ENCODE data around the gene SOX1.

The SOX1 gene

GRCh38 chr13:112068540-112069060, 1.7 kb downstream of the SOX1 start:
- H3K4me2 ChIP-seq (ENCODE audit: low read depth, low read length): no peak overlapping the region
- no peak overlapping the region for H3K4me3 ChIP-seq (ENCODE audit: low read length)
- no peaks in the 10 kb centered on the region for H4K20me1 ChIP-seq (ENCODE audit: insufficient read depth, low read length)
- H3K27me3 ChIP-seq (replicated peaks; ENCODE audit: insufficient read depth, low read length): no peaks in the 10 kb centered on the region
- no peak overlapping the region for H3K27ac ChIP-seq (ENCODE audit: low read length)
- TF ChIP-seq EZH2 (optimal IDR thresholded peaks at IDR 0.05; ENCODE audit: low read depth, low read length) (no peak), EZH2phosphoT487 (IDR thresholded peaks at IDR 0.05; ENCODE audit: low read length) (no peak), CTCF (IDR thresholded peaks at IDR 0.05; ENCODE audit: low read length) (no peak)
- H2AFZ ChIP-seq (ENCODE audit: low read length): no peak overlapping the region
- H3K4me1 ChIP-seq (ENCODE audit: low read length): no peaks in the 10 kb centered on the region
- no peaks in the 10 kb centered on the region for H3K9me2 ChIP-seq (replicated peaks; ENCODE audit: insufficient read depth, low read length)
- H3K79me2 ChIP-seq (ENCODE audit: low read length): no peaks in the 10 kb centered on the region
- H3K36me3 ChIP-seq (replicated peaks; ENCODE audit: insufficient read depth, low read length): no peaks in the 10 kb centered on the region
- no peak overlapping the region for H3K9ac ChIP-seq (ENCODE audit: low read length)
- no peaks in the 10 kb centered on the region for H3F3A ChIP-seq (ENCODE audit: insufficient read depth, low read length)
- no peak for DNase-seq
- H3K9me3 ChIP-seq (replicated peaks; ENCODE audit: insufficient read depth, low read length): no peaks in the 10 kb centered on the region

DNA sequence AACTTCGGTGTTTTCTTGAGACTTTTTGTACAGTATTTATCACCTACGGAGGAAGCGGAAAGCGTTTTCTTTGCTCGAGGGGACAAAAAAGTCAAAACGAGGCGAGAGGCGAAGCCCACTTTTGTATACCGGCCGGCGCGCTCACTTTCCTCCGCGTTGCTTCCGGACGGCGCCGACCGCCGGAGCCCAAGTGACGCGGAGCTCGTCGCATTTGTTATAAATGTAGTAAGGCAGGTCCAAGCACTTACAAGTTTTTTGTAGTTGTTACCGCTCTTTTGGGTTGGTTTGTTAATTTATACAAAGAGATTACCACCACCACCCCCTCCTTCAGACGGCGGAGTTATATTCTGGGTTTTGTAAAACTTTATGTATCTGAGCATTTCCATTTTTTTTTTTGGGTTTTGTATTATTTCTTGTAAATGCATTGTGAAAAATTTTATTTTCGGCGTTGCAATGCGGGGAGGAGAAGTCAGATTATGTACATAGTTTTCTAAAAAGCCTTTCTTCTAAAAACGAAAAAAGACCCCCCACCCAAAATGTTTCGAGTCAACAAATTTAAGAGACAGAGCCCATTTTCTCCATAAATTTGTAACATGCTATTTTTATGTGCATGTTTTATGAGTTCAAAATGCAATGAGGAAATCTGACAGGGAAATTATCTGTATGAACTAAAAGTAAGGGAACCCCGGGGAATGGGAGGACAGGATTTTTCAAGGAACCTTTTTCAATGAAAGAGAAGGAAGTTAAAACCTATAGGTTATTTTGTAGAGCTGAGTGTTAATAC, 2.3 kb downstream of the SOX1 start:
- H3K4me2 ChIP-seq (ENCODE audit: low read depth, low read length): no peak overlapping the region
- TF ChIP-seq EZH2phosphoT487 (IDR thresholded peaks at IDR 0.05; ENCODE audit: low read length): no peak
- TF ChIP-seq CTCF (IDR thresholded peaks at IDR 0.05; ENCODE audit: low read length): no peak
- no peak for TF ChIP-seq EZH2 (optimal IDR thresholded peaks at IDR 0.05; ENCODE audit: low read depth, low read length)
- H3K4me3 ChIP-seq (ENCODE audit: low read length): no peak overlapping the region
- H3K27me3 ChIP-seq (replicated peaks; ENCODE audit: insufficient read depth, low read length): no peaks in the 10 kb centered on the region
- no peak for DNase-seq
- H3K9ac ChIP-seq (ENCODE audit: low read length): no peak overlapping the region
- H3K36me3 ChIP-seq (replicated peaks; ENCODE audit: insufficient read depth, low read length): no peaks in the 10 kb centered on the region
- H3K27ac ChIP-seq (ENCODE audit: low read length): no peak overlapping the region
- H3K9me3 ChIP-seq (replicated peaks; ENCODE audit: insufficient read depth, low read length): no peaks in the 10 kb centered on the region
- H2AFZ ChIP-seq (ENCODE audit: low read length): no peak overlapping the region
- H3F3A ChIP-seq (ENCODE audit: insufficient read depth, low read length): no peaks in the 10 kb centered on the region
- no peaks in the 10 kb centered on the region for H4K20me1 ChIP-seq (ENCODE audit: insufficient read depth, low read length)
- H3K79me2 ChIP-seq (ENCODE audit: low read length): no peaks in the 10 kb centered on the region
- H3K9me2 ChIP-seq (replicated peaks; ENCODE audit: insufficient read depth, low read length): no peaks in the 10 kb centered on the region
- no peaks in the 10 kb centered on the region for H3K4me1 ChIP-seq (ENCODE audit: low read length)

DNA sequence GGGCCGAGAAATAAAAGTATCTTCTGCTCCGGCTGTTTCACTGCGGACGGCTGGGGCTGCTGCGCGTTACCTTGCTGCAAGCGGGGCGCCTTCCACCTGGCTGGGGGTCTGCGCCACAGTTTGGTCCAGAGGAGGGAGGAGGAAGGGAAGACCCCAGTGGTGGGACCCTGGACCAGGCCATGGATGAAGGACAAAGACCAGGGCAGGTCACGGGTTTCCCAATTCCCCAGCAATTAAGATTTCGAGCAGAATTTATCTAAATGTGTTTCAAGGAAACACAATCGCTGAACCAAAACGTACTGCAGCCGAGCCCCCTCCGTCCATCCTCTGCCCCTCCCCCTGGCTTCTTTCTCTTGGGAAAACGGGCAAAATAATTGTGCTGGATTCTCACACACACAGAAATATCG, 2.9 kb downstream of the SOX1 start:
- no peaks in the 10 kb centered on the region for H3K36me3 ChIP-seq (replicated peaks; ENCODE audit: insufficient read depth, low read length)
- H2AFZ ChIP-seq (ENCODE audit: low read length): no peak overlapping the region
- H3K9ac ChIP-seq (ENCODE audit: low read length): no peak overlapping the region
- H3K4me1 ChIP-seq (ENCODE audit: low read length): no peaks in the 10 kb centered on the region
- no peak overlapping the region for H3K4me3 ChIP-seq (ENCODE audit: low read length)
- no peaks in the 10 kb centered on the region for H3K9me2 ChIP-seq (replicated peaks; ENCODE audit: insufficient read depth, low read length)
- H3F3A ChIP-seq (ENCODE audit: insufficient read depth, low read length): no peaks in the 10 kb centered on the region
- no peaks in the 10 kb centered on the region for H3K79me2 ChIP-seq (ENCODE audit: low read length)
- H3K27ac ChIP-seq (ENCODE audit: low read length): no peak overlapping the region
- H3K9me3 ChIP-seq (replicated peaks; ENCODE audit: insufficient read depth, low read length): no peaks in the 10 kb centered on the region
- H3K4me2 ChIP-seq (ENCODE audit: low read depth, low read length): no peak overlapping the region
- H4K20me1 ChIP-seq (ENCODE audit: insufficient read depth, low read length): no peaks in the 10 kb centered on the region
- H3K27me3 ChIP-seq (replicated peaks; ENCODE audit: insufficient read depth, low read length): no peaks in the 10 kb centered on the region
- DNase-seq: no peak
- no peak for TF ChIP-seq EZH2 (optimal IDR thresholded peaks at IDR 0.05; ENCODE audit: low read depth, low read length)
- no peak for TF ChIP-seq EZH2phosphoT487 (IDR thresholded peaks at IDR 0.05; ENCODE audit: low read length)
- no peak for TF ChIP-seq CTCF (IDR thresholded peaks at IDR 0.05; ENCODE audit: low read length)
